VCaP (cell line): ENCODE measurements around the gene MED22.
"Not testable (repeated sequence)": the region's sequence is repeated elsewhere in the genome, so short reads cannot be mapped to it uniquely, and the experiment has no call there.

Experiments
- H3K27ac ChIP-seq: fragments of 450-650 bp; 2 replicates; pipeline ENCODE4 v1.5.1; 2017
- TF ChIP-seq, protein P1 (sequence below): fragments of 450-650 bp; conservative IDR thresholded peaks from 2 replicates; pipeline ENCODE4 v1.5.1; 2017; ENCODE audit warnings: mild to moderate bottlenecking, moderate library complexity

MED22 gene

DNA sequence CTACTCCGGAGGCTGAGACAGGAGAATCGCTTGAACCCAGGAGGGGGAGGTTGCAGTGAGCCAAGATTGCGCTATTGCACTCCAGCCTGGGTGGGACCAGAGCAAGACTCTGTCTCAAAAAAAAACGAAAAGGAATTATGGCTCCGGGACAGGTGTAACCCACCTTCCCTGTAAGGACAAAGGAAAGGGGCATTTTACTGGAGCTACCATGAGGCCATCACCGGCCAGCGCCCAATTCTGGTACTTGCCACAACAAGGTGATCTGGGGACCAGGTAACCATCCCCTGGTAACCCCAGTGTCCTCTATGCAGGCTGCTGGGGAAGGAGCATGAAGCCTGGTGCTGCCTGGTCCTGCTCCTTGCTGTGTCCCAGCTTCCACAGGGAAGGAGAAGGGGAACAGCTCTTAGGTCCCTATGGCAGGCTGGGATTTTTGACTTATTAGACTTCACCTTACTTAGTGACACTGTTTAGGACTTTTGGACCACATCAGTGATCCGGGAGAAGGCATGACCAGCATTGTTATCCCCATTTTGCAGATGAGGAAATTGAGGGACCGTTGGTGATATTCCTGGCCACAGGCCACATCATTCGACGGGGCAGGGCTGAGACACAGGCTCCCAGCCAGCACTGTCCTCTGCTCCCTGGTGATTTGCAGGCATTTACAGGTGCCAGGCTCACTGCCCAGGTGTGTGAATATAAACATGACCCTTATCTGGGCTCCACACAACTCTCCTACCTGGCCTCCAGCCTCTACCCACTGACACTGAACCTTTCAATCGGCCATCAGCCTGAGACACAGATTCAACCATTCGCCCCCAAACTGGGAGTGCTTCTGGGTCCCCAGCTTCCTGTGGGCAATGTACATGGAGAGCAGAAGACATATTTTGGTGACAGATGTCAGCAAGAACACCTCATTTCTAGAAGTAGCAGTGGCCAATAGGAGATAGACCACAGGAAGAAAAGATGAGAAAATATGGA is 46.4 kb downstream of the MED22 start:
- TF ChIP-seq, protein P1, sequence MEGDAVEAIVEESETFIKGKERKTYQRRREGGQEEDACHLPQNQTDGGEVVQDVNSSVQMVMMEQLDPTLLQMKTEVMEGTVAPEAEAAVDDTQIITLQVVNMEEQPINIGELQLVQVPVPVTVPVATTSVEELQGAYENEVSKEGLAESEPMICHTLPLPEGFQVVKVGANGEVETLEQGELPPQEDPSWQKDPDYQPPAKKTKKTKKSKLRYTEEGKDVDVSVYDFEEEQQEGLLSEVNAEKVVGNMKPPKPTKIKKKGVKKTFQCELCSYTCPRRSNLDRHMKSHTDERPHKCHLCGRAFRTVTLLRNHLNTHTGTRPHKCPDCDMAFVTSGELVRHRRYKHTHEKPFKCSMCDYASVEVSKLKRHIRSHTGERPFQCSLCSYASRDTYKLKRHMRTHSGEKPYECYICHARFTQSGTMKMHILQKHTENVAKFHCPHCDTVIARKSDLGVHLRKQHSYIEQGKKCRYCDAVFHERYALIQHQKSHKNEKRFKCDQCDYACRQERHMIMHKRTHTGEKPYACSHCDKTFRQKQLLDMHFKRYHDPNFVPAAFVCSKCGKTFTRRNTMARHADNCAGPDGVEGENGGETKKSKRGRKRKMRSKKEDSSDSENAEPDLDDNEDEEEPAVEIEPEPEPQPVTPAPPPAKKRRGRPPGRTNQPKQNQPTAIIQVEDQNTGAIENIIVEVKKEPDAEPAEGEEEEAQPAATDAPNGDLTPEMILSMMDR, result no peak
- no peak overlapping the region for H3K27ac ChIP-seq

DNA sequence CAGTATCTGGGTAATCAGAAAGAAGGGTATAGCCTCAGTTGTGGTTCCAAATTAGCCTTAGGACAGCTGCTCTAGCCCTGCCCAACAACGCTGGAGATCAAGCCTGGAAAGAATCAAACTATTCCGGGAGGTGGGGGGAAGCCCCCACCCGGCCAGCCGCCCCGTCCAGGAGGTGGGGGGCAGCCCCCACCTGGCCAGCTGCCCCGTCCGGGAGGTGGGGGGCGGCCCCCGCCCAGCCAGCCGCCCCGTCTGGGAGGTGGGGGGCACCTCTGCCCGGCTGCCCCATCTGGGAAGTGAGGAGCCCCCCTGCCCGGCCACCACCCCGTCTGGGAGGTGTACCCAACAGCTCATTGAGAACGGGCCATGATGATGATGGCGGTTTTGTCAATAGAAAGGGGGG is 47.9 kb downstream of the MED22 start:
- H3K27ac ChIP-seq, result not testable (repeated sequence)

DNA sequence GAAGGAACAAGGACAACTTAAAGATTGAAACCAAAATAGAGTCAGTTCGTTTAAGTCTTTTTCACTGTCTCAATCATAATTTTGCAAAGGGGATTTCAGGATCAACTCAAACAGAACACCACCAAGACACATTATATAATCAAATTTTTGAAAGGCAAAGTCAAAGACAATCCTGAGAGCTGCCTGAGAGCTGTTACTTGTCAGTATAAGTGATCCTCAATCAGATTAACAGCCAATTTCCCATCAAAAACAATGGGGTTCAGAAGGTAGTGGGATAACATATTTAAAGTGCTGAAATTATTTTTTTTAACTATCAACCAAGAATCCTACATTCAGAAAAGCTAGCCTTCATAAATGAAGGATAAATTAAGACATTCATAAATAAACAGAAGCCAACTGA is 53.7 kb downstream of the MED22 start:
- no peak overlapping the region for H3K27ac ChIP-seq
- TF ChIP-seq, protein P1, result no peak

DNA sequence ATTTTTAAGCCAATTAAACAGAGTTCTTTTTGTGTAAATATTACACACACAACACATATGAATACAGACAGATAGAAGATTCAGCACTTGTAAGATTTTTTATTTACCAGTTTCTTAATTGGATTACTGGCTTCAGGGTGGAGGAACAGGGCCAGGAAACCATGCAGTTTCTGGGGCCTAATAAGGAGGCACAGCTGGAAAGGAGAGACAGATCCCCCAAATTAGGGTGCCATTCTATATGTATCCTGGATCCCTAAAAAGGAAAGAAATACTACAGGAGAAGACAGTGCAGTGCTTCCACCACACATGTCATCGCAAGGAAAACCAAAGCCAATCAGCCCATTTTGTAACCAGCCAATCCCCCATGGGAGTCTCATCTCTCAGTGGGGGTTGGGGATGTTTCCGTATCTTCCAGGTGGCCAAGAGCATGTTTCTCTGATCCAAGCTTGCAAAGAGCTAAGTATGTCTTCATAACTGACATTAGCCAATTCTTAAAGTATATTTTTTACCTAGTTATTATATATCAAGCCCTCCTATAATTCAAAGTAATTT is 57.1 kb downstream of the MED22 start:
- H3K27ac ChIP-seq, result no peak overlapping the region
- TF ChIP-seq, protein P1, result no peak
